Stimulated activated naive B cell treated with anti-CD40 and anti-IgM and Interleukin-4, amounts not matched to agents 10 μg/mL and 1 μg/mL and 100 μg/mL, for 72 hours (primary cell): ENCODE data around the gene GNPNAT1.
"Not testable (repeated sequence)": the region's sequence is repeated elsewhere in the genome, so short reads cannot be mapped to it uniquely, and the experiment has no call there.

Source experiments
- ATAC-seq, 2 donors: fragments of 150-1000 bp; cut with Tn5 transposase; replicated peaks; 2 replicates each; pipeline ENCODE4 v1.10.0; 2021; ENCODE audit warnings: moderate library complexity in 1 of 2
- DNase-seq: peaks from one replicate; pipeline ENCODE4 v3.0.0; 2021
- H3K27ac Mint-ChIP-seq: one replicate; pipeline ENCODE4 v1.8.0; 2022; ENCODE audit warnings: mild to moderate bottlenecking, mixed read lengths
- H3K27me3 Mint-ChIP-seq, 2 donors: one replicate each; pipeline ENCODE4 v1.8.0; 2022; ENCODE audit warnings: mixed read lengths in 2 of 2
- H3K36me3 Mint-ChIP-seq, 2 donors: one replicate each; pipeline ENCODE4 v1.8.0; 2022; ENCODE audit warnings: mixed read lengths in 2 of 2, mild to moderate bottlenecking in 1 of 2
- H3K4me1 Mint-ChIP-seq, 2 donors: one replicate each; pipeline ENCODE4 v1.8.0; 2022; ENCODE audit warnings: mixed read lengths in 2 of 2, mild to moderate bottlenecking in 1 of 2
- H3K4me3 Mint-ChIP-seq, 2 donors: one replicate each; pipeline ENCODE4 v1.8.0; 2022; ENCODE audit warnings: mild to moderate bottlenecking in 2 of 2, mixed read lengths in 2 of 2, moderate library complexity in 1 of 2
- H3K9me3 Mint-ChIP-seq, 2 donors: one replicate each; pipeline ENCODE4 v1.8.0; 2022; ENCODE audit warnings: mixed read lengths in 2 of 2, mild to moderate bottlenecking in 1 of 2

The GNPNAT1 gene

DNA sequence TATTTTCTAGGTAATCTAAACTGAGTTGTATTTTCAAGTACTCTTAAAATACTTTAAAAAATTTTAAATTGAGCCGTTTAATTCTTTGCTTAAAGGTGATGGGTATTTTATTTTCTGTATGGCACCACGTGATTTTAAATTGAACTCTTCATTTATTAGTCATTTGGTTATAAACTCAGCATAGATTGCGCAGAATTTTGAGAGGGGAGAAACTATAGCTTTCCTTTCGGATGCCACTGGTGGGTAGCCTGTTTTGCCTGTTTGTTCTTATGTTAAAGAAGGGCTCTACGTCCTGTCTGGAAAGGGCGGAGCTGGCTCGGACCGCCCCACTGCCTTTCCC, 61.9 kb downstream of the GNPNAT1 start:
- Mint-ChIP-seq H3K27me3 (no peaks in the 10 kb centered on the region), H3K9me3 (no peaks in the 10 kb centered on the region), H3K27ac (peak overlapping the region; percentile 94), H3K4me1 (peaks cover 11 to 40% of the 10 kb centered on the region in 2 donors), H3K4me3 (peak overlapping the region; percentile 87 to 97), H3K36me3 (peaks cover 21 to 40% of the 10 kb centered on the region in 2 donors)
- DNase-seq (no peak), ATAC-seq (no peak)

DNA sequence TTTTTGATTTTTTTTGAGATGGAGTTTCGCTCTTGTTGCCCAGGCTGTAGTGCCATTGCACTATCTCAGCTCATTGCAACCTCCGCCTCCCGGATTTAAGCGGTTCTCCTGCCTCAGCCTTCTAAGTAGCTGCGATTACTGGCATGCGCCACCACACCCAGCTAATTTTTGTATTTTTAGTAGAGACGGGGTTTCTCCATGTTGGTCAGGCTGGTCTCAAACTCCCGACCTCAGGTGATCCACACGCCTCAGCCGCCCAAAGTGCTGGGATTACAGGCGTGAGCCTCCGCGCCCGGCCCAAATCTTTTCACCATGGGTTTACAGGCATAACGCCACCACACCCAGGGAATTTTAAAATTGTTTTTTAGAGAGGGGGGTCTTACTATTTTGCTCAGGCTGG, 62.4 kb downstream of the GNPNAT1 start:
- H3K36me3 Mint-ChIP-seq, result peaks cover 17 to 38% of the 10 kb centered on the region in 2 donors
- not testable (repeated sequence) for ATAC-seq, H3K27ac Mint-ChIP-seq, H3K4me3 Mint-ChIP-seq, DNase-seq, H3K9me3 Mint-ChIP-seq, H3K27me3 Mint-ChIP-seq
- peaks cover 10 to 41% of the 10 kb centered on the region in 2 donors for H3K4me1 Mint-ChIP-seq

DNA sequence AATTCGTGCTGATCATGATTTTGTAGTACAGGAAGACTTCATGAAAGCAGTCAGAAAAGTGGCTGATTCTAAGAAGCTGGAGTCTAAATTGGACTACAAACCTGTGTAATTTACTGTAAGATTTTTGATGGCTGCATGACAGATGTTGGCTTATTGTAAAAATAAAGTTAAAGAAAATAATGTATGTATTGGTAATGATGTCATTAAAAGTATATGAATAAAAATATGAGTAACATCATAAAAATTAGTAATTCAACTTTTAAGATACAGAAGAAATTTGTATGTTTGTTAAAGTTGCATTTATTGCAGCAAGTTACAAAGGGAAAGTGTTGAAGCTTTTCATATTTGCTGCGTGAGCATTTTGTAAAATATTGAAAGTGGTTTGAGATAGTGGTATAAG, 63.9 kb downstream of the GNPNAT1 start:
- H3K27ac Mint-ChIP-seq, ATAC-seq, H3K4me3 Mint-ChIP-seq, DNase-seq, H3K27me3 Mint-ChIP-seq, H3K9me3 Mint-ChIP-seq: not testable (repeated sequence)
- Mint-ChIP-seq H3K36me3 (peaks cover 12 to 36% of the 10 kb centered on the region in 2 donors), H3K4me1 (peaks cover 17 to 43% of the 10 kb centered on the region in 2 donors)
